ENCODE measurements around the gene SLIT1.

Gene SLIT1

GRCh38 chr10:97173036-97173435, 12.7 kb downstream of the SLIT1 start:
- no peak for DNase-seq

GRCh38 chr10:97171001-97171400, 14.8 kb downstream of the SLIT1 start:
- DNase-seq: no peak

GRCh38 chr10:97169911-97170693, 15.7 kb downstream of the SLIT1 start:
- DNase-seq: peak in 15 of 58 donors; percentile 13 to 54 (median 39)

- DNase-seq: no peak
These were observed 16.7 kb downstream of the SLIT1 start for GRCh38 chr10:97169063-97169462.

- no peak for DNase-seq
These were observed 17.1 kb downstream of the SLIT1 start for GRCh38 chr10:97168645-97169044.

- DNase-seq: no peak
These were observed 20.3 kb downstream of the SLIT1 start for GRCh38 chr10:97165499-97165898.

GRCh38 chr10:97163781-97164501, 21.8 kb downstream of the SLIT1 start:
- peak in 26 of 58 donors; percentile 15 to 71 (median 45) for DNase-seq

- DNase-seq: no peak
These were observed 22.6 kb downstream of the SLIT1 start for GRCh38 chr10:97163181-97163580.

- no peak for DNase-seq
These were observed 26.0 kb downstream of the SLIT1 start for GRCh38 chr10:97159646-97160305.

GRCh38 chr10:97157578-97158095, 28.1 kb downstream of the SLIT1 start:
- DNase-seq: peak in 2 of 58 donors; percentile 20 to 35

GRCh38 chr10:97154781-97155180, 31.0 kb downstream of the SLIT1 start:
- no peak for DNase-seq

- DNase-seq: peak in 7 of 58 donors; percentile 15 to 39 (median 27)
These were observed 31.6 kb downstream of the SLIT1 start for GRCh38 chr10:97154162-97154561.

- DNase-seq: no peak
These were observed 32.4 kb downstream of the SLIT1 start for GRCh38 chr10:97153270-97153850.

GRCh38 chr10:97151307-97151914, 34.3 kb downstream of the SLIT1 start:
- no peak for DNase-seq

GRCh38 chr10:97150616-97151015, 35.1 kb downstream of the SLIT1 start:
- no peak for DNase-seq

GRCh38 chr10:97150013-97150595, 35.7 kb downstream of the SLIT1 start:
- DNase-seq: no peak

GRCh38 chr10:97149079-97149531, 36.7 kb downstream of the SLIT1 start:
- DNase-seq: no peak

- DNase-seq: no peak
These were observed 41.5 kb downstream of the SLIT1 start for GRCh38 chr10:97144297-97144696.

- no peak for DNase-seq
These were observed 42.9 kb downstream of the SLIT1 start for GRCh38 chr10:97142834-97143233.

Data from anterior cingulate cortex (tissue), 58 donors.